Psoas muscle (tissue), 8 donors: ENCODE data around the gene HTR1B. TPM values are rescaled to one million over a fixed set of nuclear protein-coding genes. Genes with fewer than 3 reads are reported as not detected.

ENCODE experiments used
- ATAC-seq, 4 donors: fragments of 200-7000 bp; cut with Tn5 transposase; one replicate each; pipeline ENCODE4 v1.9.1; 2020; ENCODE audit warnings: moderate library complexity in 3 of 4, mild to moderate bottlenecking in 2 of 4
- DNase-seq, 2 donors: peaks; one replicate each; pipeline ENCODE4 v3.0.0-alpha.2; 2020
- H3K27ac ChIP-seq: fragments of 200-600 bp; one replicate; pipeline ENCODE4 v1.8.0; 2022
- H3K27me3 ChIP-seq, 3 donors: fragments of 200-600 bp in 1 of 3; one replicate each; pipeline versions ENCODE4 v1.6.1 to v1.8.0; 2013 to 2022; ENCODE audit warnings: low read length in 2 of 3, mild to moderate bottlenecking in 2 of 3, moderate library complexity in 1 of 3; ENCODE audit not compliant: insufficient read depth in 3 of 3
- H3K36me3 ChIP-seq, 2 donors: fragments of 200-600 bp in 1 of 2; one replicate each; pipeline versions ENCODE4 v1.6.1 to v1.8.0; 2013 to 2022; ENCODE audit warnings: low read depth in 1 of 2, mild to moderate bottlenecking in 1 of 2, moderate library complexity in 1 of 2; ENCODE audit not compliant: insufficient read depth in 1 of 2
- H3K4me1 ChIP-seq: fragments of 200-600 bp; one replicate; pipeline ENCODE4 v1.8.0; 2022
- H3K4me3 ChIP-seq: fragments of 200-600 bp; one replicate; pipeline ENCODE4 v1.8.0; 2022; ENCODE audit warnings: mild to moderate bottlenecking
- H3K9me3 ChIP-seq: fragments of 200-600 bp; one replicate; pipeline ENCODE4 v1.8.0; 2022
- CTCF ChIP-seq: fragments of 200-600 bp; IDR thresholded peaks from one replicate; pipeline ENCODE4 v1.8.0; 2022; ENCODE audit warnings: antibody characterized with exemption
- WGBS, 3 donors: extraction: QIAGEN DNeasy Blood & Tissue Kit; methylation state at CpG; one replicate each; pipeline versions ENCODE4 v1.1.6 to v1.1.7; 2013; 5-methylcytosine and 5-hydroxymethylcytosine counted together
- intact Hi-C, 2 donors: fragments of 100-400 bp; cut with DNase I; formaldehyde crosslinking; loops; one replicate each; pipeline versions ENCODE4 v1.11.0 to v1.14.2; 2022
- polyA plus RNA-seq, 3 donors: library from polyadenylated mRNA; stranded (reverse); fragments of 200-250 nt; gene quantifications; one replicate each; pipeline ENCODE4 v1.2.3, GENCODE V29; 2013
- total RNA-seq, 4 donors: library from RNA; stranded (reverse); fragmentation: NEBNext Ultra II Directional in 2 of 4; extraction: Animal tissue kit (Norgen Biotek cat#: 25700) in 2 of 4; gene quantifications; one replicate each; pipeline versions ENCODE4 v1.2.1 to v1.2.4, GENCODE V29; 2021 to 2023
- donor health status: healthy with polysubstance abuse.
- donor health status: DM: no; HTN: no; CAD: no; lungs with moderate emphysema.
- donor health status: Bipolar disorder and iron deficiency.
- donor health status: healthy.
- donor health status: DM: yes; HTN: yes; CAD: no.
- donor health status: DM: no; HTN: no; CAD: no.
- donor health status: DM: no; HTN: no; CAD: no.
- donor health status: DM: yes; HTN: yes; CAD: no.

Gene HTR1B
- total and polyA plus RNA-seq, 7 donors: 0.01 TPM; not detected in 6

DNA sequence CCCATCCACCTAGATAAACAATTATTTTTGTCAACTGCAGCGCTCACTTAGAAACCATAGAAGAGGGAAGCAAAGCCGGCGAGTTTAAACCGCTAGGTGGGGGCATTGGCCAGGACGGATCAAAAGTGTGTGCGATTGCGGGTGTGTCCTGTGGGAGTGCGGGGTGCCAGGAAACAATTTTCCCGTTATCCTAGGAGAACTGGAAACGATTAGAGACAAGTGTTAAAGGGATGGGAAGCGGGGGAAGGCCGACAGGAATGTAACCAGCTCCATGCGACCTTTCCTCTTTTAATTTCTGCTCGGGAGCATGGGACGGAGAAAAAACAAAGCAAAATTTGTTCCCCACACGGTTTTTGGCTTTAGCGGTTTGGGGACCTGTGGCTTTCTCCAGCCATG is 2.8 kb upstream of the HTR1B start:
- Histone ChIP-seq H3K27me3 (peaks cover 4 to 58% (median 23%) of the 10 kb centered on the region in 3 donors), H3K4me3 (peak overlapping the region; percentile 59), H3K36me3 (no peaks in the 10 kb centered on the region), H3K27ac (no peak overlapping the region), H3K4me1 (no peaks in the 10 kb centered on the region), H3K9me3 (no peaks in the 10 kb centered on the region)
- peak; percentile 20 for TF ChIP-seq CTCF
- intact Hi-C loops: loop anchor here in 1 of 2 donors (10.0 kb wide), 1 partner anchor 1531 kb away; no protein-coding TSS in a partner anchor
- ATAC-seq: peak in 2 of 4 donors; percentile 59 to 70
- WGBS, 3 donors: 1 to 2% (median 1%) methylated on average over 17 of the region's 17 CpGs
- DNase-seq: peak; percentile 13 to 48

GRCh38 chr6:77464495-77464867 is 1.2 kb upstream of the HTR1B start:
- Histone ChIP-seq H3K4me3 (peak overlapping the region; percentile 56), H3K27ac (no peak overlapping the region), H3K9me3 (no peaks in the 10 kb centered on the region), H3K4me1 (no peaks in the 10 kb centered on the region), H3K27me3 (peaks cover 4 to 65% (median 23%) of the 10 kb centered on the region in 3 donors), H3K36me3 (no peaks in the 10 kb centered on the region)
- intact Hi-C loops: loop anchor here in 1 of 2 donors (10.0 kb wide), 1 partner anchor 1530 kb away; no protein-coding TSS in a partner anchor
- WGBS, 3 donors: 8 to 12% (median 8%) methylated on average over 8 of the region's 8 CpGs
- TF ChIP-seq CTCF: no peak
- ATAC-seq (no peak), DNase-seq (peak in 1 of 2 donors; percentile 6)

- peak overlapping the region; percentile 56 for H3K4me3 ChIP-seq
- intact Hi-C loops: loop anchor here in 1 of 2 donors (10.0 kb wide), 1 partner anchor 1529 kb away; no protein-coding TSS in a partner anchor
- 1% methylated on average over 38 to 53 of the region's 53 CpGs for WGBS, 3 donors
- ATAC-seq: no peak
- H3K9me3 ChIP-seq: no peaks in the 10 kb centered on the region
- H3K36me3 ChIP-seq: no peaks in the 10 kb centered on the region
- TF ChIP-seq CTCF: no peak
- H3K27me3 ChIP-seq: peaks cover 4 to 65% (median 23%) of the 10 kb centered on the region in 3 donors
- H3K4me1 ChIP-seq: no peaks in the 10 kb centered on the region
- no peak overlapping the region for H3K27ac ChIP-seq
- DNase-seq: no peak
These were observed 687 bp upstream of the HTR1B start for GRCh38 chr6:77463861-77464494.

DNA sequence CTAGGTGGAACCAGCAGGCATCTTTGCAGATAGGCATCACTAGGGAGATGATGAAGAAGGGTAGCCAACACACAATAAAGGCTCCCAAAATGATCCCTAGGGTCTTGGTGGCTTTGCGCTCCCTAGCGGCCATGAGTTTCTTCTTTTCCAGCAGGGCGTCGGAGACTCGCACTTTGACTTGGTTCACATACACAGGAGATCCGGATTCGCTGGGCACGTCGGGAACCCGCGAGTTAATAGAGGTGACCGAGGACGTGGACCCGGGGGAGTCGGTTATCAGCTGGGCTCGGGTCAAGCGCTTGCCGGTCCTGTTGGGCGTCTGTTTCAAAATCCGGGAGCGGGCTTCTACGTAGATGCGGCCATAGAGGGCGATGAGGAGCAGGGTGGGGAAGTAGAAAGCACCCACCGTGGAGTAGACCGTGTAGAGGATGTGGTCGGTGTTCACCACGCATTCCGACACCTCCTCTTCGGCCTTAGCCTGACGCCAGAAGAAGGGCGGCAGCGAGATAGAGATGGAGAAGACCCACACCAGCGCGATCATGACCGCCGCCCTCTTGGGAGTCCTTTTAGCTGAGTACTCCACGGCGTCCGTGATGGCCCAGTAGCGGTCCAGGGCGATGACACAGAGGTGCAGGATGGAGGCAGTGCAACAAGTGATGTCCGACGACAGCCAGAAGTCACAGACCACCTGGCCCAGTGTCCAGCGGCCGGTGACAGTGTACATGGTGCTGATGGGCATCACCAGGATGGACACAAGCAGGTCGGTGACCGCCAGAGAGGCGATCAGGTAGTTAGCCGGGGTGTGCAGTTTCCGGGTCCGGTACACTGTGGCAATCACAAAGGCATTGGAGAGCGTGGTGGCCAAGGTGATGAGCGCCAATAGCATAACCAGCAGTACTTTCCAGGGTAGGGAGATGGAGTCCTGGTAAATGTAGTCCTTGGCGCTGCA is 658 bp downstream of the HTR1B start:
- Histone ChIP-seq H3K4me3 (peak overlapping the region; percentile 56), H3K27ac (no peak overlapping the region), H3K9me3 (no peaks in the 10 kb centered on the region), H3K27me3 (peaks cover 4 to 65% (median 23%) of the 10 kb centered on the region in 3 donors), H3K4me1 (no peaks in the 10 kb centered on the region), H3K36me3 (no peaks in the 10 kb centered on the region)
- ATAC-seq (no peak), DNase-seq (no peak)
- intact Hi-C loops: loop anchor here in 1 of 2 donors (10.0 kb wide), 1 partner anchor 1528 kb away; no protein-coding TSS in a partner anchor
- no peak for TF ChIP-seq CTCF
- WGBS, 3 donors: 4 to 5% (median 4%) methylated on average over 55 of the region's 55 CpGs
